ENCODE results near the gene STARD13.

DNA sequence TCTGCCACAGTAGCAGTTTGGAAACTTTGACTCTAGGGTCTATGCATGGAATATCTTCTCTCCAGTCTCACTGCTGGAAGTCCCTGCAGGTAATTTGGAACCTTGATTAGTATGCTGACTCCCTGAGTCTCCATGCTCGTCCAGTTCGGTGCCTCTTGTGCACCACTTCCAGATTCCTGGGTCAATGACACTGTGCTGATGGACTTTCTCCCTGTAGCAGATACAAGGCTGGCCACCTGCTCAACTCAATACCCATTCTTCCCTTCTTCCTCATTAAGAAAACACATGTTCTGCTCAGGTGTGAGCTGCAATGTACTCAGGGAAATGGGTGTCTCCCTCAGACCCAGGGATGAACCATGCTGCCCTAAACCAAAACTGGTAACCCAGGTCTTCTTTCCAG is 170.3 kb downstream of the STARD13 start:
- no peak for TF ChIP-seq CTCF (IDR thresholded peaks at IDR 0.05)
- TF ChIP-seq EP300 (IDR thresholded peaks at IDR 0.05): no peak

Measured in stomach (tissue), 4 donors.